ENCODE results near the gene RDH13. TPM values are rescaled to one million over a fixed set of nuclear protein-coding genes. Genes with fewer than 3 reads are reported as not detected.

The RDH13 gene
- total and polyA plus RNA-seq, 2 of the 8 experiments (the other 6 are each of a cell fraction or from before 2014, with no cell fraction given): 15.9 to 31.5 TPM

- peaks cover 4 to 25% (median 20%) of the 10 kb centered on the region in 4 experiments for H3K27me3 ChIP-seq (replicated peaks in 1 of 4; ENCODE audit: control insufficient read depth in 3 of 4, extremely low read depth in 1 of 4, insufficient read depth in 3 of 4, low read length in 3 of 4)
- H3K79me1 ChIP-seq (ENCODE audit: low read depth, low read length): no peaks in the 10 kb centered on the region
- H3K79me2 ChIP-seq (ENCODE audit: control insufficient read depth in 1 of 2, insufficient read depth in 2 of 2, low read length in 2 of 2): no peaks in the 10 kb centered on the region
- H3K9ac ChIP-seq (replicated peaks in 1 of 4; ENCODE audit: extremely low read depth in 1 of 4, low read depth in 3 of 4, low read length in 3 of 4): no peak overlapping the region
- H3K9me3 ChIP-seq (ENCODE audit: insufficient read depth in 2 of 2, low read depth in 1 of 2, low read length in 1 of 2): no peaks in the 10 kb centered on the region
- no peak overlapping the region for H3K4ac ChIP-seq (replicated peaks; ENCODE audit: insufficient read length, low read depth, low read length)
- no peak overlapping the region for H3K18ac ChIP-seq (ENCODE audit: extremely low read depth, low read length)
- H3K56ac ChIP-seq (replicated peaks; ENCODE audit: insufficient read length, low read depth, low read length): no peak overlapping the region
- no peak overlapping the region for H2AFZ ChIP-seq (ENCODE audit: low read length)
- ChIA-PET POLR2A (ENCODE audit: partially characterized antibody) (interaction anchor here (0.7 to 1.4 kb wide), 3 partner anchors 16 to 527 kb away, joined by 3 read pairs; no protein-coding TSS in a partner anchor), CTCF (ENCODE audit: partially characterized antibody) (interaction anchor here (0.6 to 1.2 kb wide), 5 partner anchors 9 to 70 kb away, joined by 3 read pairs; no protein-coding TSS in a partner anchor)
- TF ChIP-seq JUN (IDR thresholded peaks at IDR 0.05; ENCODE audit: low read depth, low read length): no peak
- no peak for TF ChIP-seq CREB1 (IDR thresholded peaks at IDR 0.05)
- TF ChIP-seq TBP (IDR thresholded peaks at IDR 0.05; ENCODE audit: low read depth, low read length): no peak
- no peak for TF ChIP-seq KDM5A (IDR thresholded peaks at IDR 0.05; ENCODE audit: low read length)
- no peak for TF ChIP-seq ASH2L (IDR thresholded peaks at IDR 0.05; ENCODE audit: low read length)
- TF ChIP-seq YY1 (IDR thresholded peaks at IDR 0.05; ENCODE audit: low read depth, low read length): no peak
- H3K4me3 ChIP-seq (ENCODE audit: extremely low read depth in 1 of 4, insufficient read depth in 2 of 4, low read depth in 3 of 4, low read length in 4 of 4): no peak overlapping the region
- peaks cover 0 to 15% (median 11%) of the 10 kb centered on the region in 4 experiments; a peak in 6 of 7 replicates for H3K4me1 ChIP-seq (replicated peaks in 1 of 4; ENCODE audit: control insufficient read depth in 3 of 4, insufficient read depth in 4 of 4, low read length in 3 of 4)
- no peak for DNase-seq (ENCODE audit: low read depth in 1 of 2, low spot score in 2 of 2)
- H4K8ac ChIP-seq (ENCODE audit: extremely low read depth, insufficient read depth, low read length): no peak overlapping the region
- H3K36me3 ChIP-seq (ENCODE audit: control insufficient read depth in 2 of 4, insufficient read depth in 4 of 4, low read length in 3 of 4): no peaks in the 10 kb centered on the region
- H3K23ac ChIP-seq (ENCODE audit: insufficient read length): no peak overlapping the region
- H2BK5ac ChIP-seq (ENCODE audit: low read depth, low read length): no peak overlapping the region
- peaks cover 14% of the 10 kb centered on the region for H3K23me2 ChIP-seq (ENCODE audit: low read depth, low read length)
- H4K20me1 ChIP-seq (replicated peaks in 1 of 2; ENCODE audit: control insufficient read depth in 1 of 2, insufficient read depth in 2 of 2, low read length in 2 of 2): peaks cover 0 to 4% of the 10 kb centered on the region in 2 experiments
- no peak overlapping the region for H2BK12ac ChIP-seq (ENCODE audit: low read depth, low read length)
- H2BK15ac ChIP-seq (ENCODE audit: low read length): no peak overlapping the region
- H3K4me2 ChIP-seq (ENCODE audit: insufficient read depth in 1 of 2, low read depth in 2 of 2, low read length in 2 of 2): peak overlapping the region in 1 of 2 experiments; percentile 55; a peak in 1 of 4 replicates
- no peak overlapping the region for H2BK120ac ChIP-seq (replicated peaks; ENCODE audit: low read depth, low read length)
- no peak overlapping the region for H3K14ac ChIP-seq (ENCODE audit: insufficient read length)
- no peak overlapping the region for H2AK5ac ChIP-seq (ENCODE audit: low read depth, low read length)
- no peak overlapping the region for H4K5ac ChIP-seq (ENCODE audit: insufficient read length, low read depth, low read length)
- H3K27ac ChIP-seq (ENCODE audit: low read depth, low read length): no peak overlapping the region
- FAIRE-seq: no peak
- H2BK20ac ChIP-seq (ENCODE audit: low read length): no peak overlapping the region
- no peak overlapping the region for H4K91ac ChIP-seq (replicated peaks; ENCODE audit: insufficient read length, low read length)
- 94% methylated on average over 2 of the region's 2 CpGs; no CpG with 5 or more reads in 1 of the 2 experiments for WGBS, 2 experiments (ENCODE audit: extremely low coverage in 1 of 2, insufficient coverage in 1 of 2, insufficient read length in 1 of 2, insufficient replicate concordance in 2 of 2, low coverage in 1 of 2, low lambda C conversion rate in 2 of 2, missing lambda C conversion rate in 1 of 2)
These were observed 14.2 kb upstream of the RDH13 start for GRCh38 chr19:55077106-55077505.
